NCI-H2107 (cell line): ENCODE data around the gene OPN1MW3.
"Not testable (repeated sequence)": the region's sequence is repeated elsewhere in the genome, so short reads cannot be mapped to it uniquely, and the experiment has no call there.

Experiments
- DNase-seq: peaks from one replicate; lab custom pipeline; 2025; lab: John Stamatoyannopoulos, UW

Gene OPN1MW3

DNA sequence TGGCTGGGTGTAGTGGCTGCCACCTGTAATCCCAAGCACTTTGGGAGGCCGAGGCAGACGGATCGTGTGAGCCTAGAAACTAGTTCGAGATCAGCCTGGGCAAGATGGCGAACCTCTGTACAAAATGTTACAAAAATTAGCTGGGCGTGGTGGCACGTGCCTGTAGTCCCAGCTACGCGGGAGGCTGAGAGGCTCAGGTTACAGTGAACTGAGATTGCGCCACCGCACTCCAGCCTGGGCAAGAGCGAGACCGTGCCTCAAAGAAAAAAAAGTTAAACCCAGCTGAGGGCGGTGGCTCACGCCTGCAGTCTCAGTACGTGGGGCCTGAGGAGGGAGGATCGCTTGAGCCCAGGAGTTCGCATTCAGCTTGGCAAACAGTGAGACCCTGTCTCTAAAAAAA, 39.3 kb downstream of the OPN1MW3 start:
- no peak for DNase-seq

- DNase-seq = no peak
These were observed 40.9 kb downstream of the OPN1MW3 start for GRCh38 chrX:154298312-154298711.

- no peak for DNase-seq
These were observed 43.4 kb downstream of the OPN1MW3 start for GRCh38 chrX:154300816-154301215.

DNA sequence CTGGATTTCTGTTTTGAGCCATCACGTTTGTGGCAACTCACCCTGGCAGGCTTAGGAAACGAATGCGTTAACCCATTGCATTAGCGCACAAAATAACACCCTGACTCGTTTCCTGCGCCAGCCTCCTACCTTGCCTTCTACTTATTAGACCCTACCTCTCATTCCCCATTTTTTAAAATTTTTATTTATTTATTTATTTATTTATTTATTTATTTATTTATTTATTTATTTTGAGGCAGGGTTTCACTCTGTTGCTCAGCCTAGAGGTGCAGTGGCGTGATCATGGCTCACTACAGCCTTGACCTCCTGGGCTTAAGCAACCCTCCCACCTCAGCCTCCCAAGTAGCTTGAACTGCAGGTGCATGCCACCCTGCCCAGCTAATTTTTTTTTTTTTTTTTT, 45.6 kb downstream of the OPN1MW3 start:
- DNase-seq = not testable (repeated sequence)

DNA sequence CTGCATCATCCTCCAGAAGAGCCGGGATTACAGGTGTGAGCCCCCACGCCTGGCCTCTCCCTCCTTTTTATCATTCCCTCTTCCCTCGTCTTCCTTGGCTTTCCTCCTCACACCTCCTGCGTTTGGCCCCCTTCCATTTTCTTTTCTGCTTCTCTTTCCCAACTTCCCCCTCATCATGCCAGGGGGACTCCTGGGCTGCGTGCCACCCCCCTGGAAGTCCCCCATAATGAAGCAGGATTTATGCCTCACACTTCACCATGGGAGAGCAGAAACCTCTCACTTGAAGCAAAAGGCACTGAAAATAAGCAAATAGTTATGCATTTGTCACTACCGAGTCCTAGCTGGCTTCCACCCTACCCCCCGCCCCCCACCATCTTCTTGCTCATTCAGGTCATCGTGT, 46.1 kb downstream of the OPN1MW3 start:
- DNase-seq = no peak

DNA sequence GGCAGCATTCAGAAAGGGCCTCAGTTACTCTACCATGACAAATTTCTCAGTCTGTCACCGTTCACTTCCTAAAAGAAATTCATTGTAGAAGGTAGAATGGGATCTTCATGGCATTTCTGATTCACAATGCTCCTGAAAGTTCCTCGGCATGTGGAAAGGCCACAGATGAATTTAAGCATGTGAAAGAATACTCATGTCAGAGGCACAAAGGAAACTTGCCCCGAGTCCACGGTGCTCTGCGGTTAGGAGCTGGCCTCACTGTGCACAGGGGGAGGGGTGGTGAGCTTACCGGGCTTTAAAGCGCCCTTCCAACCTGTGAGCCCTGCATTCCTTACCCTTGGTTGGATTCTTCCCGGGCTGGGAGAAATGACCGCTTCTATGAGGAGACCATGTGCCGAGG, 47.5 kb downstream of the OPN1MW3 start:
- no peak for DNase-seq

DNA sequence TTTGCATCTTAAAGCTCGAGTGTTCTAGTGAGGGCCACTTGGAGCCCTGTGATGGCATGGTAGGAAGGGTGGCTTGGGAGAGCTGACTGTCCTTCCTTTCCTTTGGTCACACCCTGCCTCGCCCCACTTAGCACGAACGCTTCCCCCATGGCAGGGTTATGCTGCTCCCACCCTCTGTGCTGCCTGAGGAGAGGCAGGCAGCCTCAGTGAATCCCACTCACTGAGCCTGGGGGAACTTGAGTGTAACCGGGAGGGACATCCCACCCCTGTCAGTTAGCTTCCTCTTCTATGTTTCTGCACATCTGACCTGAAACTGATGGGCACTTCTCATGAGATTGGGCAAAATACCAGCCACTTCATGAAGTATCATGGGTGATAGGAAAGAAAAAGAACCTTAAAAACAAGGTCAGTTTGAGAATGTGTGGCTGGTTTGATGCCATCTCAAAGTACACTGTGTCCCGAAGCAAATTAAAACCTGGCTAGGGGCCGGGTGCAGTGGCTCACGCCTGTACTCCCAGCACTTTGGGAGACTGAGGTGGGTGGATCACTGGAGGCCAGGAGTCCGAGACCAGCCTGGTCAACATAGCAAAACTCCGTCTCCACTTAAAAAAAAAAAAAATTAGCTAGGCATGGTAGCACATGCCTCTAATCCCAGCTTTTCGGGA, 48.3 kb downstream of the OPN1MW3 start:
- no peak for DNase-seq

- DNase-seq = no peak
These were observed 49.8 kb downstream of the OPN1MW3 start for GRCh38 chrX:154307202-154307601.

DNA sequence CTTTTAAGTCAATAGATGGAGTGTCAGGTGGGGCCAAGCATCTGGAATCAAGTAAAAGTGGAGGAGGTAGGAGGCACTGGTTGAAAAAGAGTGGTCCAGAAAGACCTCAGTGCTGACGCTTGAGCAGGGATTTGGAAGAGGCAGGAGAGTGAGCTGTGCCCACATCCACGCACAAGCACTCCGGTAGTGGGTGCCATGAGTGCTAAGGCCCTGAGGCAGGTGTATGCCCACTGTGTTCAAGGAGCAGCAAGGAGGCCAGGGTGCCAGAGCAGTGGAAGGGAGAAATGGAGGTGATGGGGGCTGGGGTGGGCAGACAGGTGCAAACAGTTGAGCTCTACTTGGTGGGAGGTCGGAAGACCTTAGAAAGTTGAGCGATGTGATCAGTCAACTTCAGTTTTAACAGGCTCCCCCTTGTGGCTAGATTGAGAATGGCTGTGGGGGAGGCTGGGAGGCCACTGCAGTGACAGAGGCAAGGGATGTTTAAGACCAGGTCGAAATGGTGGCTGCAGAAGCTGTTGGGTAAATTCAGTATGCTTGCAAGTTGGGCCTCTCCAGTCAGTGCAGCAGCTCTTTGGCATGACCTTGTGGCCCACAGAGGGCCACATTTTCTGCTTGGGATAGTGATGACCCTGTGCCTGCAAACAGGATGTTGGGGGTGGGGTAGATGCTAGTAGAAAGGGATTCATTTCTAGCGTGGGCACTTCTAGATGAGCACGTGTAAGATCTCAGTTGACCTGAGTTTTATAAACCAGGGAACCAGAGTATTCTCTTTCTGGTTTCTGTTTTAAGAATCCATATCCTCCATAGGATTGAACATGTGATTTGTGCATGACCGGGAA, 50.9 kb downstream of the OPN1MW3 start:
- no peak for DNase-seq

DNA sequence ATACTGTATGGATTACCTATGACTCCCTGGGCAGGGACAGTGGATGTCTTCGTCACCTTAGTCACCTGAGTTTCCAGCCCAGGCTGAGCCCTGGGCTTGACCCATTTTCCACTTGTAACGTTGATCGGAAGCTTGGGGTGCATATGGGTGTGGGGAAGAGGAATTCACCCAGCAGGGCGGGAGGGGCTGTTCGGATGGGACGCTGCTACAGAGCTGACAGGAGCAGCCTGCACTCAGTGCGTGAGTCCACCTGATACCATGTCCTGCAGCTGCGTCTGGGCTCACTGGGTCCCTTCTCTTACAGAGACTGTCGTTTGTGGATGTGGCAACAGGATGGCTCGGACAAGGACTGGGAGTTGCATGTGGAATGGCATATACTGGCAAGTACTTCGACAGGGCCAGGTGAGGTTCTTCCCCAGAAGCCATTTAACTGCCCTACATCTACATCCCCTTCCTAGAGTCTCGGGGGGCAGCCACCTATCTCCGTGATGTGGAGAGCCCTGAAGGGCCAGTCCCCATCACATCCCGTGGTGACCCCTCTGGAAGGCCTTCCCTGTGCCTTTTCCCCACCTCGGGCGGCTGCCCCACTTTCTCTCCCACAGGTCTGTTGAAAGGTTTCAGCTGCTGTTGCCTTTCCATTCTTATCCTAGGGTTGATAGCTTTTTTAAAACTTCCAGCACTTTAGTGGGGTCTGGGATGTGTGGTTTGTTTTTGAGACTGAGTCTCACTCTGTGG, 51.8 kb downstream of the OPN1MW3 start:
- no peak for DNase-seq

DNA sequence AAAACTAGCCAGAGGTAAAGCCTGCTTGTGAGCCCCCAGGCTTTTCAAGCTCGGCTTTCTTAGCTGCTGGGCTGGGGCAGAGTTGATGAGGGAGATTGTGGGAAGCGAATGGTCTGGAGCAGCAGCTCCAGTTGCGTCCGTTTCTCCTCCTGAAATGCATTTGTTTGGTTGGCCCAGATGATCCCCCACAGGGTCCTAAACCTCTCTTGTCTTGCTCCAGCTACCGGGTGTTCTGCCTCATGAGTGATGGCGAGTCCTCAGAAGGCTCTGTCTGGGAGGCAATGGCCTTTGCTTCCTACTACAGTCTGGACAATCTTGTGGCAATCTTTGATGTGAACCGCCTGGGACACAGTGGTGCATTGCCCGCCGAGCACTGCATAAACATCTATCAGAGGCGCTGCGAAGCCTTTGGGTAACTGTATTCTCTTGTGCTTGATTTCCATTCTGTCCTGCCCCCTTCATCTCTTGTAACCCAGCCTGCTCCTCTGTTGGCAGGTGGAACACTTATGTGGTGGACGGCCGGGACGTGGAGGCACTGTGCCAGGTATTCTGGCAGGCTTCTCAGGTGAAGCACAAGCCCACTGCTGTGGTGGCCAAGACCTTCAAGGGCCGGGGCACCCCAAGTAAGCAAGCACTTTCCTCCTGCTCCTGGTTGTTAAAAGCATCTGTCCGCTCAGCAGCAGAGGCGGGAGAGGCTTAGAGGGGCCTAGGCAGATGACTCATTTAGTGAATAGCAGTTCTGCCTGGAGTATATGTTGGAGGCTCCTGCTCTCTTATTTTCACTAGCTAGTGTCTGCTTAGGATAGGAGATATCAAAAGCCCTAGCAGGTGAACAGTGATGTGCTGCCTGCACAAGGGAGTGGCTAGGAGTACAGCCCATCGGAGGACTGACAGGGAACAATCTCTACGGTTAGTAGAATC, 53.5 kb downstream of the OPN1MW3 start:
- DNase-seq = no peak

- no peak for DNase-seq
These were observed 54.7 kb downstream of the OPN1MW3 start for GRCh38 chrX:154312116-154312515.

- DNase-seq = no peak
These were observed 55.8 kb downstream of the OPN1MW3 start for GRCh38 chrX:154313147-154313546.

- DNase-seq = no peak
These were observed 58.0 kb downstream of the OPN1MW3 start for GRCh38 chrX:154315416-154315815.

GRCh38 chrX:154317391-154317995, 60.1 kb downstream of the OPN1MW3 start:
- DNase-seq = no peak

GRCh38 chrX:154320406-154320805, 63.0 kb downstream of the OPN1MW3 start:
- no peak for DNase-seq
